Mesenchymal stem cell (in vitro differentiated cells and primary cell): ENCODE results near the gene PDE3B.

Source experiments
- DNase-seq: peaks from one replicate; pipeline ENCODE4 v3.0.0-alpha.2; 2013
- H2AFZ ChIP-seq: one replicate; pipeline ENCODE4 v1.6.1; 2013; ENCODE audit warnings: low read depth, mild to moderate bottlenecking, control low read depth, inconsistent platforms, low read length, moderate library complexity
- H2AK5ac ChIP-seq: 2 replicates; pipeline ENCODE4 v1.6.1; 2013; ENCODE audit warnings: low read length, moderate library complexity, mild to moderate bottlenecking, inconsistent platforms; ENCODE audit not compliant: severe bottlenecking
- H2BK120ac ChIP-seq: one replicate; pipeline ENCODE4 v1.6.1; 2013; ENCODE audit warnings: low read depth, mild to moderate bottlenecking, inconsistent platforms, low read length, moderate library complexity
- H2BK12ac ChIP-seq, 2 experiments: one replicate each; pipeline ENCODE4 v1.6.1; 2013; ENCODE audit warnings: inconsistent platforms in 2 of 2, low read length in 2 of 2, mild to moderate bottlenecking in 2 of 2, moderate library complexity in 2 of 2, control low read depth in 1 of 2
- H2BK15ac ChIP-seq: one replicate; pipeline ENCODE4 v1.6.1; 2013; ENCODE audit warnings: mild to moderate bottlenecking, low read depth, inconsistent platforms; ENCODE audit not compliant: poor library complexity, severe bottlenecking
- H2BK5ac ChIP-seq: 2 replicates; pipeline ENCODE4 v1.6.1; 2013; ENCODE audit warnings: low read depth, mild to moderate bottlenecking, low read length, control low read depth, inconsistent platforms; ENCODE audit not compliant: poor library complexity, severe bottlenecking
- H3K14ac ChIP-seq, 2 experiments: one replicate each; pipeline ENCODE4 v1.6.1; 2013; ENCODE audit warnings: inconsistent platforms in 2 of 2, low read length in 2 of 2, control low read depth in 1 of 2, mild to moderate bottlenecking in 1 of 2, moderate library complexity in 1 of 2
- H3K18ac ChIP-seq, 2 experiments: one replicate each; pipeline ENCODE4 v1.6.1; 2013; ENCODE audit warnings: inconsistent platforms in 2 of 2, low read length in 2 of 2, control low read depth in 1 of 2, low read depth in 1 of 2, mild to moderate bottlenecking in 1 of 2
- H3K23ac ChIP-seq, 2 experiments: one replicate each; pipeline ENCODE4 v1.6.1; 2013; ENCODE audit warnings: inconsistent platforms in 2 of 2, low read length in 2 of 2, mild to moderate bottlenecking in 2 of 2, moderate library complexity in 2 of 2, control low read depth in 1 of 2
- H3K27ac ChIP-seq: 2 replicates; pipeline ENCODE4 v1.5.1; 2013; ENCODE audit warnings: mild to moderate bottlenecking, moderate library complexity, low read length, control low read depth, inconsistent platforms; ENCODE audit not compliant: poor library complexity, severe bottlenecking
- H3K27me3 ChIP-seq, 2 experiments: 2 replicates each; pipeline versions ENCODE4 v1.6.1 to v1.7.0; 2013; ENCODE audit warnings: low read length in 2 of 2, mild to moderate bottlenecking in 2 of 2, moderate library complexity in 2 of 2, control low read depth in 1 of 2, inconsistent platforms in 1 of 2; ENCODE audit not compliant: control insufficient read depth in 1 of 2, insufficient read depth in 1 of 2
- H3K36me3 ChIP-seq, 2 experiments: 2 replicates each; pipeline versions ENCODE4 v1.6.1 to v1.7.0; 2013; ENCODE audit warnings: low read length in 2 of 2, control low read depth in 1 of 2, inconsistent platforms in 1 of 2, low read depth in 1 of 2, mild to moderate bottlenecking in 1 of 2; ENCODE audit not compliant: insufficient read depth in 2 of 2, control insufficient read depth in 1 of 2
- H3K4ac ChIP-seq, 2 experiments: one replicate each; pipeline ENCODE4 v1.6.1; 2013; ENCODE audit warnings: inconsistent platforms in 2 of 2, low read length in 2 of 2, mild to moderate bottlenecking in 2 of 2, moderate library complexity in 2 of 2, control low read depth in 1 of 2, low read depth in 1 of 2
- H3K4me1 ChIP-seq: 2 replicates; pipeline ENCODE4 v1.6.1; 2013; ENCODE audit warnings: low read depth, low read length, control low read depth; ENCODE audit not compliant: control insufficient read depth, insufficient read depth
- H3K4me2 ChIP-seq: 2 replicates; pipeline ENCODE4 v1.6.1; 2013; ENCODE audit warnings: low read length, mild to moderate bottlenecking, inconsistent platforms; ENCODE audit not compliant: poor library complexity, severe bottlenecking
- H3K4me3 ChIP-seq, 2 experiments: 2 replicates each; pipeline versions ENCODE4 v1.5.1 to v1.7.0; 2013; ENCODE audit warnings: low read length in 2 of 2, mild to moderate bottlenecking in 2 of 2, control low read depth in 1 of 2, low read depth in 1 of 2; ENCODE audit not compliant: insufficient read depth in 1 of 2
- H3K79me1 ChIP-seq: replicated peaks from 2 replicates; pipeline ENCODE4 v1.6.1; 2013; ENCODE audit warnings: mild to moderate bottlenecking, control low read depth, low read length, inconsistent platforms; ENCODE audit not compliant: poor library complexity, severe bottlenecking
- H3K9ac ChIP-seq: 2 replicates; pipeline ENCODE4 v1.7.0; 2013; ENCODE audit warnings: mild to moderate bottlenecking, low read length, moderate library complexity
- H3K9me3 ChIP-seq: 2 replicates; pipeline ENCODE4 v1.7.0; 2013; ENCODE audit warnings: mild to moderate bottlenecking, low read length; ENCODE audit not compliant: control insufficient read depth
- H4K8ac ChIP-seq: one replicate; pipeline ENCODE4 v1.6.1; 2013; ENCODE audit warnings: inconsistent platforms, mild to moderate bottlenecking, low read length, moderate library complexity
- H4K91ac ChIP-seq: one replicate; pipeline ENCODE4 v1.6.1; 2013; ENCODE audit warnings: mild to moderate bottlenecking, low read length, inconsistent platforms
- WGBS: methylation state at CpG from one replicate; pipeline ENCODE4 v1.1.7; 2013; ENCODE audit warnings: mixed read lengths; 5-methylcytosine and 5-hydroxymethylcytosine counted together

Gene PDE3B

DNA sequence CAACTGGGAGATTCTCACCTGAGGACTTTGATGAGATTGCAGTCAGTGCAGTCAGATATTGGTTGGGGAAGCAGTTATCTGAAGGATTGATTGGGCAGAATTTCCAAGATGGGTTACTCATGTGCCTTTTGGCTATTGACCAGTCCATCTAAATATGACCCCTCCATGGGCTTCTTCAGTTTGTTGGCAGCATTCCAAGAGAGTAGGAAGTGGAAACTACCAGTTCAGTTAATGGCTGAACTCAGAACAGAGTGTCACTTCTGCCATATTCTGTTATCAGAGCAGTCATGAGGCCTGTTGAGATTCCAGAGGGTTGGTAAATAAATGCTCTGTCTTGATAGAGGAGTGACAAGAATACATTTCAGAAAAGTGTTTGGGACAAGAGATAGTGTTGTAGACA lies 177.4 kb downstream of the PDE3B start:
- H3K27me3 ChIP-seq, result peaks cover 0 to 2% of the 10 kb centered on the region in 2 experiments

DNA sequence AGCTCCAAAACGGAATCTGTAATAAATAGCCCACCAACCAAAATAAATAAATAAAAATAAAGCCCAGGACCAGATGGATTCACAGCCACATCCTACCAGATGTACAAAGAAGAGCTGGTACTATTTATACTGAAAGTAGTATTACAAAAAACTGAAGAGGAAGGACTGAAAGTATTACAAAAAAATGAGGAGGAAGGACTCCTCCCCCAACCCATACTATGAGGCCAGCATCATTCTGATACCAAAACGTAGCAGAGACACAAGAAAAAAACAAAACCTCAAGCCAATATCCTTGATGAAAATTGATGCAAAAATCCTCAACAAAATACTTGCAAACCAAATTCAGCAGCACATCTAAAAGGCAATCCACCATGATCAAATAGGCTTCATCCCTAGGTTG lies 183.0 kb downstream of the PDE3B start:
- Histone ChIP-seq H3K14ac (no peak overlapping the region), H3K4me1 (no peaks in the 10 kb centered on the region), H2BK15ac (no peak overlapping the region), H3K27ac (no peak overlapping the region), H4K8ac (no peak overlapping the region), H2BK5ac (no peak overlapping the region), H2BK12ac (no peak overlapping the region), H3K79me1 (no peaks in the 10 kb centered on the region), H3K27me3 (peaks cover 0 to 2% of the 10 kb centered on the region in 2 experiments), H3K4ac (no peak overlapping the region), H3K9me3 (peaks cover 15% of the 10 kb centered on the region), H3K18ac (no peak overlapping the region), H3K23ac (no peak overlapping the region), H3K9ac (no peak overlapping the region), H3K36me3 (no peaks in the 10 kb centered on the region), H3K4me2 (no peak overlapping the region), H2BK120ac (no peak overlapping the region), H4K91ac (no peak overlapping the region), H2AFZ (no peak overlapping the region), H2AK5ac (no peak overlapping the region), H3K4me3 (no peak overlapping the region)
- WGBS, result 73% methylated on average over 2 of the region's 2 CpGs
- no peak for DNase-seq

More for the DNA sequence above, 177.4 kb downstream of the PDE3B start:
- Histone ChIP-seq H3K4me2 (no peak overlapping the region), H2AFZ (no peak overlapping the region), H3K14ac (no peak overlapping the region), H3K79me1 (no peaks in the 10 kb centered on the region), H4K8ac (no peak overlapping the region), H3K4me1 (no peaks in the 10 kb centered on the region), H3K23ac (no peak overlapping the region), H3K9ac (no peak overlapping the region), H3K27ac (no peak overlapping the region), H2BK12ac (no peak overlapping the region), H4K91ac (no peak overlapping the region), H3K36me3 (no peaks in the 10 kb centered on the region), H2BK120ac (no peak overlapping the region), H3K4me3 (no peak overlapping the region), H3K4ac (no peak overlapping the region), H2BK15ac (no peak overlapping the region), H3K18ac (no peak overlapping the region), H2AK5ac (no peak overlapping the region), H3K9me3 (peaks cover 11% of the 10 kb centered on the region), H2BK5ac (no peak overlapping the region)
- DNase-seq, result no peak

GRCh38 chr11:14835496-14836492 lies 192.2 kb downstream of the PDE3B start:
- Histone ChIP-seq H3K9me3 (no peaks in the 10 kb centered on the region), H3K9ac (no peak overlapping the region), H4K8ac (no peak overlapping the region), H4K91ac (no peak overlapping the region), H3K27ac (no peak overlapping the region), H2BK15ac (no peak overlapping the region), H3K18ac (no peak overlapping the region), H3K4me3 (no peak overlapping the region), H3K4me1 (no peaks in the 10 kb centered on the region), H3K4ac (no peak overlapping the region), H3K79me1 (no peaks in the 10 kb centered on the region), H2BK120ac (no peak overlapping the region), H2AK5ac (no peak overlapping the region), H3K4me2 (no peak overlapping the region), H3K36me3 (no peaks in the 10 kb centered on the region), H2AFZ (no peak overlapping the region), H3K27me3 (no peaks in the 10 kb centered on the region), H3K14ac (no peak overlapping the region), H3K23ac (no peak overlapping the region), H2BK12ac (no peak overlapping the region), H2BK5ac (no peak overlapping the region)
- DNase-seq, result no peak

DNA sequence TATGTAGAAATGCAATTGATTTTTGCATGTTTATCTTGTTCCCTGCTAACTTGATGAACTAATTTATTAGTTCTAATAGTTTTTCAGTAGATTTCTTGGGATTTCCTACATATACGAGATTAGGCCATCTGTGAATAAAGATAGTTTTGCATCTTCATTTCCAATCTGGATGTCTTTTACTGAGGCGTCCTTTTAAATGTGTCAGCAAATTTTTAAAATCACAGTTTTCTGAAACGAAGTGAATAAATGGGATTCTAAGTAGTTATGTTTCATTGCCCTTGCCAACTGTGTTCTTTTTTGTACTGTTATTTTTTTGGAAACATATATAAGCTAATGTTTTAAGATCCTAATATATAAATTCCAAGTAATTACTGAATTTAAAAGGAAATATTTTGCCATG lies 198.4 kb downstream of the PDE3B start:
- Histone ChIP-seq H3K27ac (no peak overlapping the region), H3K27me3 (no peaks in the 10 kb centered on the region), H2BK15ac (no peak overlapping the region), H4K8ac (no peak overlapping the region), H2BK120ac (no peak overlapping the region), H3K18ac (no peak overlapping the region), H3K79me1 (no peaks in the 10 kb centered on the region), H3K4me3 (no peak overlapping the region), H2BK5ac (no peak overlapping the region), H2AK5ac (no peak overlapping the region), H3K9ac (no peak overlapping the region), H2BK12ac (no peak overlapping the region), H3K36me3 (no peaks in the 10 kb centered on the region), H3K4me2 (no peak overlapping the region), H3K14ac (no peak overlapping the region), H3K4me1 (no peaks in the 10 kb centered on the region), H4K91ac (no peak overlapping the region), H2AFZ (no peak overlapping the region), H3K23ac (no peak overlapping the region), H3K4ac (no peak overlapping the region), H3K9me3 (no peaks in the 10 kb centered on the region)
- DNase-seq, result no peak
- 100% methylated on average over 3 of the region's 3 CpGs for WGBS
